SK-N-SH treated with all-trans-retinoic acid at 6 μM for 48 hours (cell line): ENCODE measurements around the gene DTL.

Source experiments
- ATAC-seq: fragments of 200-7000 bp; cut with Tn5 transposase; 3 replicates; pipeline ENCODE4 v1.9.1; 2020; ENCODE audit warnings: mild to moderate bottlenecking, moderate library complexity
- ARNTL ChIP-seq: fragments of 450-650 bp; formaldehyde crosslinking; IDR thresholded peaks from 2 replicates; pipeline ENCODE4 v1.5.0; 2020; ENCODE audit warnings: low read depth, mild to moderate bottlenecking, moderate library complexity, borderline replicate concordance
- BACH2 ChIP-seq: fragments of 250-450 bp; sonication (Bioruptor Pico); IDR thresholded peaks from 2 replicates; pipeline ENCODE4 v1.9.0; 2021; ENCODE audit warnings: mild to moderate bottlenecking, borderline replicate concordance
- CREB5 ChIP-seq: fragments of 250-450 bp; sonication (Bioruptor Pico); IDR thresholded peaks from 2 replicates; pipeline ENCODE4 v1.5.1; 2020; ENCODE audit warnings: low read depth, mild to moderate bottlenecking, moderate library complexity
- CSDC2 ChIP-seq: fragments of 250-450 bp; sonication (Bioruptor Pico); IDR thresholded peaks from 2 replicates; pipeline ENCODE4 v1.5.0; 2020; ENCODE audit warnings: mild to moderate bottlenecking, moderate library complexity
- CSRNP3 ChIP-seq: fragments of 250-450 bp; sonication (Bioruptor Pico); IDR thresholded peaks from 2 replicates; pipeline ENCODE4 v1.5.1; 2021; ENCODE audit warnings: mild to moderate bottlenecking, moderate library complexity
- ESRRG ChIP-seq: fragments of 250-450 bp; sonication (Bioruptor Pico); IDR thresholded peaks from 2 replicates; pipeline ENCODE4 v1.6.1; 2021; ENCODE audit warnings: mild to moderate bottlenecking
- GLIS3 ChIP-seq: fragments of 250-450 bp; sonication (Bioruptor Pico); IDR thresholded peaks from 2 replicates; pipeline ENCODE4 v1.5.0; 2020; ENCODE audit warnings: mild to moderate bottlenecking, moderate library complexity
- ISL1 ChIP-seq: fragments of 250-450 bp; sonication (Bioruptor Pico); IDR thresholded peaks from 2 replicates; pipeline ENCODE4 v2.1.2; 2022; ENCODE audit warnings: mild to moderate bottlenecking, moderate library complexity
- OSR1 ChIP-seq: fragments of 250-450 bp; sonication (Bioruptor Pico); IDR thresholded peaks from 2 replicates; pipeline ENCODE4 v1.8.0; 2022; ENCODE audit warnings: moderate library complexity, mild to moderate bottlenecking, inconsistent platforms
- PATZ1 ChIP-seq: fragments of 250-450 bp; sonication (Bioruptor Pico); IDR thresholded peaks from 2 replicates; pipeline ENCODE4 v1.8.0; 2020; ENCODE audit warnings: mild to moderate bottlenecking, moderate library complexity, borderline replicate concordance
- POU6F1 ChIP-seq: fragments of 250-450 bp; sonication (Bioruptor Pico); IDR thresholded peaks from 2 replicates; pipeline ENCODE4 v1.8.0; 2021; ENCODE audit warnings: low read depth, mild to moderate bottlenecking, moderate library complexity, borderline replicate concordance
- PPARA ChIP-seq: fragments of 250-450 bp; sonication (Bioruptor Pico); IDR thresholded peaks from 2 replicates; pipeline ENCODE4 v1.5.0; 2020; ENCODE audit warnings: mild to moderate bottlenecking, borderline replicate concordance
- SNAI2 ChIP-seq: fragments of 250-450 bp; sonication (Bioruptor Pico); IDR thresholded peaks from 2 replicates; pipeline ENCODE4 v1.5.0; 2020; ENCODE audit warnings: mild to moderate bottlenecking, moderate library complexity
- TCF4 ChIP-seq: fragments of 250-450 bp; sonication (Bioruptor Pico); IDR thresholded peaks from 2 replicates; pipeline ENCODE4 v1.8.0; 2021; ENCODE audit warnings: mild to moderate bottlenecking, moderate library complexity, borderline replicate concordance
- TOX ChIP-seq: fragments of 250-450 bp; sonication (Bioruptor Pico); IDR thresholded peaks from 2 replicates; pipeline ENCODE4 v1.8.0; 2021; ENCODE audit warnings: mild to moderate bottlenecking, moderate library complexity, borderline replicate concordance
- ZC3H10 ChIP-seq: fragments of 250-450 bp; sonication (Bioruptor Pico); IDR thresholded peaks from 2 replicates; pipeline ENCODE4 v1.5.1; 2021; ENCODE audit warnings: mild to moderate bottlenecking, moderate library complexity
- ZFP3 ChIP-seq: fragments of 250-450 bp; sonication (Bioruptor Pico); IDR thresholded peaks from 2 replicates; pipeline ENCODE4 v1.5.0; 2020; ENCODE audit warnings: mild to moderate bottlenecking, moderate library complexity
- ZFP30 ChIP-seq: fragments of 450-650 bp; formaldehyde crosslinking; IDR thresholded peaks from 2 replicates; pipeline ENCODE4 v1.5.0; 2022; ENCODE audit warnings: mild to moderate bottlenecking, moderate library complexity
- ZNF565 ChIP-seq: fragments of 450-650 bp; formaldehyde crosslinking; conservative IDR thresholded peaks from 2 replicates; pipeline ENCODE4 v1.5.0; 2020; ENCODE audit warnings: low read depth, mild to moderate bottlenecking, moderate library complexity
- ZNF70 ChIP-seq: fragments of 450-650 bp; formaldehyde crosslinking; IDR thresholded peaks from 2 replicates; pipeline ENCODE4 v1.5.0; 2020; ENCODE audit warnings: mild to moderate bottlenecking, moderate library complexity

The DTL gene

GRCh38 chr1:212089560-212090163 lies 54.1 kb downstream of the DTL start:
- ATAC-seq = no peak
- TF ChIP-seq ZFP30 (CRISPR knock-in tag) = no peak
- TF ChIP-seq BACH2 = no peak
- no peak for TF ChIP-seq CSDC2
- TF ChIP-seq POU6F1 = no peak
- TF ChIP-seq ARNTL (CRISPR knock-in tag) = no peak
- TF ChIP-seq PATZ1 (CRISPR knock-in tag) = no peak
- TF ChIP-seq SNAI2 (CRISPR knock-in tag) = no peak
- no peak for TF ChIP-seq PPARA (CRISPR knock-in tag)
- TF ChIP-seq ZNF70 = no peak
- TF ChIP-seq ZNF565 (CRISPR knock-in tag) = no peak
- TF ChIP-seq ISL1 (CRISPR knock-in tag) = no peak
- no peak for TF ChIP-seq CREB5 (CRISPR knock-in tag)
- no peak for TF ChIP-seq ESRRG (CRISPR knock-in tag)
- no peak for TF ChIP-seq TCF4 (CRISPR knock-in tag)
- no peak for TF ChIP-seq TOX (CRISPR knock-in tag)
- TF ChIP-seq ZC3H10 (CRISPR knock-in tag) = no peak
- no peak for TF ChIP-seq CSRNP3 (CRISPR knock-in tag)
- TF ChIP-seq OSR1 (CRISPR knock-in tag) = no peak

GRCh38 chr1:212091438-212092121 lies 56.0 kb downstream of the DTL start:
- TF ChIP-seq ZFP30 (CRISPR knock-in tag) (no peak), CSRNP3 (CRISPR knock-in tag) (no peak), ZFP3 (CRISPR knock-in tag) (no peak), OSR1 (CRISPR knock-in tag) (no peak), ZNF70 (no peak), ZC3H10 (CRISPR knock-in tag) (no peak), TCF4 (CRISPR knock-in tag) (no peak), ISL1 (CRISPR knock-in tag) (no peak), CREB5 (CRISPR knock-in tag) (no peak), ESRRG (CRISPR knock-in tag) (no peak), POU6F1 (no peak), GLIS3 (CRISPR knock-in tag) (no peak), SNAI2 (CRISPR knock-in tag) (no peak), TOX (CRISPR knock-in tag) (no peak), CSDC2 (no peak), BACH2 (no peak)
- no peak for ATAC-seq
